ENCODE results near the gene HSD3B7.
"Not testable (repeated sequence)": the region's sequence is repeated elsewhere in the genome, so short reads cannot be mapped to it uniquely, and the experiment has no call there.

The HSD3B7 gene

DNA sequence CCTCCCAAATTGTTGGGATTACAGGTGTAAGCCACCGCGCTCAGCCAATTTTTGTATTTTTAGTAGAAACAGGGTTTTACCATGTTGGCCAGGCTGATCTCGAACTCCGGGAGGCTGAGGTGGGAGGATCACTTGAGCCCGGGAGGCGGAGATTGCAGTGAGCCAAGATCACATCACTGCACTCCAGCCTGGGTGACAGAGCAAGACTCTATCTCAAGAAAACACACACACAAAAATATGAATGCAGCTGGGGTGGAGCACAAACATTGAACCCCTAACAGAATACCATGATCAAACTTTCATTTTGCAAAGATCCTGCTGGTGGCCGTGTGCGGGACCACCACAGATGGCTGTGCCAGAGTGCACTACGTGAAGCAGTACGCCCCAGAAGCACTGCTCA is 32.7 kb downstream of the HSD3B7 start:
- not testable (repeated sequence) for DNase-seq

DNA sequence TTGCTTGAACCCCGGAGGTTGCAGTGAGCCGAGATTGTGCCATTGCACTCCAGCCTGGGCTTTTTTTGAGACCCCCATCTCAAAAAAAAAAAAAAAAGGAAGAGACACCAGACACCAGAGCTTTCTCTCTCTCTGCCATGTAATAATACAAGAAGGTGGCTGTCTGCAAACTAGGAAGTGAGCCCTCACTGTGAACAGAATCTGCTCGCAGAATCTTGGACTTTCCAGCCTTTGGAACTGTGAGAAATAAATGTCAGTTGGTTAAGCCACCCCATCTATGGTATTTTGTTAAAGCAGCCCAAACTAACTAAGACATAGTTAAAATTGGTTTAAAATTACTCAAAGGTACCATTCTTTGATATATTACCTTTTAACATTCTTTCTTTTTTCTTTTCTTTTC is 35.5 kb downstream of the HSD3B7 start:
- no peak for DNase-seq

DNA sequence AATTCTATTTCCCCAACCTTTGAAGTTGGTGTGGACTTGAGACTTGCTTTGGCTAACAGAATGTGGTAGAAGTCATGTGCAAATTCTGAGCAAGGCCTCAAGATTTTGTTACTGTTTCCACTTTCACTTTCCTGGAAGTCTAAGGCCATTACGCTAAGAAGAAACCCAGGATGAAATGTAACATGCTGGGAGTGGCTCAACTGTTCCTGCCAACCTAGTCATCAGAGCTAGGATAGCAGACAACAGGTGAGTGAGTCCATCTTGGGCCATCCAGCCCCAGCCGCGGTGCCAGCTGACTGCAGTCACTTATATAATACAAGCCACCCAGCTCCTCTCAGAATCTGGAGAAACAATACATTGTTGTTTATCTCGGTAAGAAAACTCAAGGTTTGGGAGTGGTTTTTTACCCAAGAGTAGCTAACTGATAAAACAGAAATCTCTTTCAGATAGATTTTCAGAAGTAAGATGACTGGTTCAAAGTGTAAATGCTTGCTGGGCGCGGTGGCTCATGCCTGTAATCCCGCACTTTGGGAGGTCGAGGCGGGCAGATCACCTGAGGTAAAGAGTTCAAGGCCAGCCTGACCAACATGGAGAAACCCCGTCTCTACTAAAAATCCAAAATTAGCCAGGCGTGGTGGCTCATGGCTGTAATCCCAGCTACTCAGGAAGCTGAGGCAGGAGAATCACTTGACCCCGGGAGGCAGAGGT is 37.7 kb downstream of the HSD3B7 start:
- no peak for DNase-seq

DNA sequence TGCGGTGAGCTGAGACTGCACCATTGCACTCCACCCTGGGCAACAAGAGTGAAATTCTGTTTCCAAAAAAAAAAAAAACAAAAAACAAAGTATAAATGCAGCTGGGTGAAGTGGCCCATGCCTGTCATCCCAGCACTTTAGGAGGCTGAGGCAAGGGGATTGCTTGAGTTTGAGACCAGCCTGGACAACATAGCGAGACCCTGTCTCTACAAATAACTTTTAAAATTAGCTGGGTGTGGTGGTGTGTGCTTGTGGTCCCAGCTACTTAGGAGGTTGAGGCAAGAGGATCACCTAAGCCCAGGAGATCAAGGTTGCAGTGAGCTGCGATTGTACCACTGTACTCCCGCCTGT is 38.2 kb downstream of the HSD3B7 start:
- no peak for DNase-seq

DNA sequence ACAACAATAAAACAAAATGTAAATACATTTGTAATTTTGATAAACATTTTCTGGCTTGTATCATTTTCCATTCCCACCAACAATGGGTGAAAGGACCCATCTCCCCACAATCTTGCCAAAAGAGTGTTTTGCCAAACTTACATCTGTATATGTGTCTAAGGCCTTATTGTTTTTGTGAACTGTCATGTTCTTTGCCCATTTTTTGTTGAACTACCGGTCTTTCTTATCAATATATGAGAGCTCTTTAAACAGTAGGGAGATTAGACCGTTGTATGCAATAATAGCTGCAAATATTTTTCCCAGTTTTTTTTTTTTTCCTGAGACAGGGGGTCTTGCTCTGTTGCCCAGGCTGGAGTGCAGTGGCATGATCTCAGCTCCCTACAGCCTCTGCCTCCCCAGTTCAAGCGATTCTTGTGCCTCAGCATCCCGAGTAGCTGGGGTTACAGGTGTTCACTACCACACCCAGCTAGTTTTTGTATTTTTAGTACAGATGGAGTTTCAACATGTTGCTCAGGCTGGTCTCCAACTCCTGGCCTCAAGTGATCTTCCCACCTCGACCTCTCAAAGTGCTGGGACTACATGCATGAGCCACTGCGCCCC is 38.7 kb downstream of the HSD3B7 start:
- DNase-seq, result no peak

DNA sequence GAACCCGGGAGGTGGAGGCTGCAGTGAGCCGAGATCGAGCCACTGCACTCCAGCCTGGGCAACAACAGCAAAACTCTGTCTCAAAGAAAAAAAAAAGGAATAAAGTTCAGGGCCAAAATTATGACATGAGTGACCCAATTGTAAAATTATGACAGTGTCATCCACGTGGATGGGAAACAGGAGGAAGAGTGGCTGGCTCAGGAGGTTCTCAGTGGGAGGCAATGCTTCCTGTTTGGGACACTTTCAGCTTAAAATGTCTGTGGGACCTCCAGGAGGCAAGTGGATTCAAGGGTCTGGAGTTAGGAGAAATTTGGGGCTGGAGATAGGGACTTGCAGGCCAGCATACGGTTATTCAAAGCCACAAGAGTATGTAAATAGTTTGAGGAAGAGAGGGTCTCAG is 40.3 kb downstream of the HSD3B7 start:
- DNase-seq, result no peak

DNA sequence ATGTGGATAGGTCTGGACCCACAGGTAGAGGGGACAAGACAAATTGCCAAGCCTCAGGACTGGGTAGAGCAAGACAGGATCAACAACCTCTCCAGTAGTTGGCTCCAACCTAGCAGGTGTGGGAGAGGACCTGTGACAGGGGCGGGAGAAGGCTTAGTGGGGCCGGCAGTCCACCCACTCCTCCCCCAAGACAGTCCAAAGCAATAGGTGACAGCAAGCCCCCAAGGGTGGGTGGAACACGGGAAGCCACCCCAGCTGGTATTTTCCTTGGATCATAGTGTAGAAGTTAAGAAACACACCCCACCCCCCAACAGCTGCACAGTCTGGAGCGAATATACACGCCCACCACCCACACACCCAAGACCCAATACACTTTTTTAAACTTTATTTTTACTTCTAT is 44.3 kb downstream of the HSD3B7 start:
- DNase-seq, result no peak

DNA sequence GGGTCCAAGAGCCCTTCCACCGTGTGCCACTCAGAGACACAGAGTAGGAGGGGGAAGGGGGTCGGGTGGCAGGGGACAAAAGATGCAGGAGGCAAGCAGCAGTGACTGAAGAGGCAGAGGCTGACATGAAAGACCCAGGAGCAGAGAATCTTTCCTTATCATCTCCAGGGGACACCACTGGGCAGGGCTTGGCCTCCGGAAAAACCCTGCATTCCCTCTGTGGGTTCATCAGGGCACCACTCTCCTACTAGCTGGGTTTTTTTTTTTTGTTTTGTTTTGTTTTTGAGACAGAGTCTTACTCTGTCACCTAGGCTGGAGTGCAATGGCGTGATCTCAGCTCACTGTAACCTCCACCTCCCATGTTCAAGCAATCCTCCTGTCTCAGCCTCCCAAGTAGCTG is 46.3 kb downstream of the HSD3B7 start:
- DNase-seq, result no peak

DNA sequence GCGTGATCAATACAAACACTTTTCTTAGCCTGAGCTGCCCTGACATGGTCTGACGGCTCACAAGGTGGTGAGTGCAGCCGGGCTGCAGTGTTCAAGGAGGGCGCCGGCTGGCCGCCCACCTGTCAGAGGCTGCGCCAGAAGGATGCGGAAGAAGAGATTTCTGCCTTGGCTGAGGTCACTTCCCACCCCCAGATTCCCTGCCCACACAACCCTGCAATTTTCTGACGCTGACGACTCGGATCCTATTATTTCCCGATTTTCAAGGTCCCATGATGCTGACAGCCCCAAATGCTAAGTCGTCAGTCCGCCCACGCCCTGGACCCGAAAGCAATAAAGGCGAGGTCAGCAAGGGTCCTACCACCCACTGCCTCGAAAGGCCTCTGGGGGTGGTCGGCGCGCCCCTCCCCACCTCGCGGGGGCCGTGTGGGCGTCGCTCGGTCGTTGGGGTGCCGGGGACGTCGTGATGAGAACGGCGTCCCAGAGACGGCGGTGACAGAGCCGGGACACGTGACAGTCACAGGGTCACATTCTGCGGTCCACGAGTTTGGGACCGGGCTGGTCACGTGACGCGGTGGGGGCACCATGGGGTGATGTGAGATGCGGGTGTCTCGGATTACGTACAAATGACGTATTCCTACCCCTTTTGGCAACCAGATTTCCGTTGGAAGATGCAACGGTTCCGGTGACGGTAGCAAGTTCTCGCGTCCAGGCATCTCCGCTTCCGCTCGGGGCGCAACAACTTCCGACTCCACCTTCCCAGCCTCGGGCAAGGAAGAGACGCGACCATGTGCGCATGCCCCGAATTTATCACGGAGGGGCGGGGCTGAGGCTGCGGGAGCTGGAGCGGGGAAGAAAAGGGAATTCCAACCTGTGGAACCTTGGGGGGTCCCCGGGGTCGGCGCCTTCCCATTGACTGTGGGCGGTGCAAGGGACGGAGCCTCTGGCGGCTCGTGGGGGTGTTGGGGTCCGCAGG is 48.0 kb downstream of the HSD3B7 start, which contains the start of gene STX4:
Gene STX4, plus strand, starts transcription at position 823 of the 973 bp plus-strand sequence. CDS start 248 bp downstream, outside the sequence.
- peak; percentile 86 to 100 (median 97) for DNase-seq

DNA sequence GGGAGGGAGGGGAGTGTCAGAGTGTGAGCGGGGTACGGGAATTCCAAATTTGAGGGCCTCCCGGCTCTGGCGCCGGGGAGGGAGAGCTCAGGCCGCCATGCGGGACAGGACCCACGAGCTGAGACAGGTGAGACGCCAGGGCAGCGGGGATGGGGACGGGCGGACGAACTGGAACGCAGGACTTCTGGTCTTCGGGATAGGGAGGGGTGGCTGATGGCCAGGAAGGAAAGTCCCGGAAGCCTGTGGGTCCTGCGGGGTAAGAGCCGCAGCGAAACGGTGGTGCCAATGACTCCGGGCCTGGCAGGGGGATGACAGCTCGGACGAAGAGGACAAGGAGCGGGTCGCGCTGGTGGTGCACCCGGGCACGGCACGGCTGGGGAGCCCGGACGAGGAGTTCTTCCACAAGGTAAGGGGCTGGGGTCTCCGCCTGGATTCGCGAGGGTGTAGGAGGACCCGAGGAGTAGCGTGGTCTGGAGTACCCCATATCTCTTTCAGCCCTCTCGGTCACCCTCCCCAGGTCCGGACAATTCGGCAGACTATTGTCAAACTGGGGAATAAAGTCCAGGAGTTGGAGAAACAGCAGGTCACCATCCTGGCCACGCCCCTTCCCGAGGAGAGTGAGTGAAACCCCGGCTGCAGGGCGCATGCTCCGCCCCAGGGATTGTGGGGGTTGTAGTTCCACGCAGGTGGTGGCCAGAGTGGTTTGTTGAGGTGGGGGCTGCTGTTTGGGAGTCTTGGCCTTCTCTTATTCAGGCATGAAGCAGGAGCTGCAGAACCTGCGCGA is 48.9 kb downstream of the HSD3B7 start:
- peak; percentile 29 to 94 (median 81) for DNase-seq

DNA sequence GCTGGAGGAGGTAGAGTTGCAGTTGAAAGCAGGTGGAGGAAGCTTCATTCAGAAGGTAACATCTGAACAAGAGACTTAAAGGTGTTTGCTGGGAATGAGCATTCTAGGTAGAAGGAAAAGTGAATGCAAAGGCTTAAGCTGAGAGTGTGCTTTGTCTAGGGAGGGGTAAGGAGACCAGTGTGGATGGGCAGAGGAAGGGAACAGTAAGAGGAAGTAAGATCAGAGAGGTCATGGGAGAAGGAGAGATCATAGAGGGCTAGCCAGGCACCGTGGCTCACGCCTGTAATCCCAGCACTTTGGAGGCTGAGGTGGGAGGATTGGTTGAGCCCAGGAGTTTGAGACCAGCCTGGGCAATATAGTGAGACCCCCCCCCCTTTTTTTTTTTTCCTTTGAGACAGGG is 51.7 kb downstream of the HSD3B7 start:
- no peak for DNase-seq

Measured in nucleus accumbens (tissue), 56 donors.